Measurements from ENCODE around the gene TMEM41A. TPM values are rescaled to one million over a fixed set of nuclear protein-coding genes. Genes with fewer than 3 reads are reported as not detected.

Gene TMEM41A
- total RNA-seq, 1 donor from 2014 or later = 31.6 TPM

DNA sequence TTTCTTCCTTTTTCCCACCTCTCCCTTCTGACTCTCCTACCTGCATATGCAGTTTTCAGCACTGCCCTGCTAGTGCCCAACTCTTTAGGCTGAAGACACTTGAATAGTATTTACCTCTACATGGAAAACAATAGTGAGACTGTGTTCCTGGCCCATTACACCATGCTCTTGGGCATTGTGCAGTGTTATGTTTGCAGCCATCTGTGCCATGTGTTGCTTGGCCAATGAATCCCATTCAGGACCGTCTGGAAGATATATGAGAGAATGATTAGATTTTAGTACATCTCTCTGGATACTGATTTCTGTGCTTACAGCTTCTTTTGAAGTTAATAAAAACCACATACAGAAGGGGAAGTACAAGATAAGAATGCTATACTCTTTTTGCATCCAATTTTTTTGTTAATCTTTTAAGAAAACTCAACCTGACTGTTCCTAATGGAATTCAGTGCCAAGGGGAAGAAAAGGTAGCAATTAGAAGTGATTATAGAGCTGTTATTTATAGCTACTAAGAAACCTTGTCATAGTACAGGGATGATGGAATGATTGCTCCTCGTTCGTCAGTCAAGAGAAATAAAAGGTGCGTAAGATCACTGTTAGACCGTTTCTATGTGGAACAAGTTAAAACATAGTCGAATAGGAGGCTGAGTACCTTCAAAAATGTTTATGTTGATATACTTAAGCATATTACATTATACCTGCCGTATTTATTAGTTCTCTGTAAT lies 58.9 kb downstream of the TMEM41A start:
- Histone ChIP-seq H3K9me3 (no peaks in the 10 kb centered on the region), H3K27me3 (no peaks in the 10 kb centered on the region)

More for the DNA sequence above, 58.9 kb downstream of the TMEM41A start:
- Histone ChIP-seq H3K27ac (no peak overlapping the region), H3K4me1 (no peaks in the 10 kb centered on the region), H3K4me3 (no peak overlapping the region), H3K36me3 (peaks cover 5% of the 10 kb centered on the region)
- intact Hi-C loops (cut with DNase I) = no loop called here
- TF ChIP-seq, protein P1, sequence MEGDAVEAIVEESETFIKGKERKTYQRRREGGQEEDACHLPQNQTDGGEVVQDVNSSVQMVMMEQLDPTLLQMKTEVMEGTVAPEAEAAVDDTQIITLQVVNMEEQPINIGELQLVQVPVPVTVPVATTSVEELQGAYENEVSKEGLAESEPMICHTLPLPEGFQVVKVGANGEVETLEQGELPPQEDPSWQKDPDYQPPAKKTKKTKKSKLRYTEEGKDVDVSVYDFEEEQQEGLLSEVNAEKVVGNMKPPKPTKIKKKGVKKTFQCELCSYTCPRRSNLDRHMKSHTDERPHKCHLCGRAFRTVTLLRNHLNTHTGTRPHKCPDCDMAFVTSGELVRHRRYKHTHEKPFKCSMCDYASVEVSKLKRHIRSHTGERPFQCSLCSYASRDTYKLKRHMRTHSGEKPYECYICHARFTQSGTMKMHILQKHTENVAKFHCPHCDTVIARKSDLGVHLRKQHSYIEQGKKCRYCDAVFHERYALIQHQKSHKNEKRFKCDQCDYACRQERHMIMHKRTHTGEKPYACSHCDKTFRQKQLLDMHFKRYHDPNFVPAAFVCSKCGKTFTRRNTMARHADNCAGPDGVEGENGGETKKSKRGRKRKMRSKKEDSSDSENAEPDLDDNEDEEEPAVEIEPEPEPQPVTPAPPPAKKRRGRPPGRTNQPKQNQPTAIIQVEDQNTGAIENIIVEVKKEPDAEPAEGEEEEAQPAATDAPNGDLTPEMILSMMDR (IDR thresholded peaks at IDR 0.05) = no peak
- DNase-seq (no peak), ATAC-seq (no peak)

Other genes with a start within 250 kb of the TMEM41A start
- gene EHHADH, start 245.0 kb downstream of the TMEM41A start, total RNA-seq = 12.0 TPM
- gene MAP3K13, start 135.9 kb downstream of the TMEM41A start, total RNA-seq = 37.6 TPM
- gene LIPH, start 53.6 kb upstream of the TMEM41A start, total RNA-seq = 38.0 TPM
- gene SENP2, start 87.3 kb upstream of the TMEM41A start, total RNA-seq = 42.0 TPM